NCI-H1092 treated with DMSO at 0.1 percent for 48 hours (cell line): Measurements from ENCODE around the gene COL25A1.
"Not testable (repeated sequence)": the region's sequence is repeated elsewhere in the genome, so short reads cannot be mapped to it uniquely, and the experiment has no call there.

ENCODE experiments used
- DNase-seq: peaks from one replicate; lab custom pipeline; 2025; lab: John Stamatoyannopoulos, UW

Gene COL25A1

DNA sequence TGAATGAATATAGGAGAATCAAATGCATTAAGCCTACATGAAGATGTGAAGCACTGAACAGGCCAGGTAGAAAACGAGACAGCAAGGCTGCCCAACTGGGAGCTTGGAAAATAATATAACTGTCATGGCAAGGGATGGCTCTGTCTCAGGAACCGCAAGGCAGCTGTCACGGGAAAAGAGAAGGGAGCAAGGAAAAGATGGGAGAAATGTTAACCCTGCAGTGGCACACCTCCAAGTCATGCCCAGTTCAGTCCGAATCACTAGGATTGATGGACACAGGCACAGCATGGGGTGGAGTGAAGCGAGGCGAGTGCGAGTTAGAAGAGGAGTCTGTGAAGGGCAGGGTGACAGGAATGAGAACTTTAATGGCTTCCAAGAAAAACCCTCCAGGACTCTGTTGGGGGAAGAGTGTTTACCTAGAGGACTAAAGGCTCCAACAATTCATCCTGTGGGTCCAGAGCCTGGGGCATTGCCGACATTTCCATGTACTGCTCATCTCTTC lies 395.5 kb downstream of the COL25A1 start:
- DNase-seq = no peak

DNA sequence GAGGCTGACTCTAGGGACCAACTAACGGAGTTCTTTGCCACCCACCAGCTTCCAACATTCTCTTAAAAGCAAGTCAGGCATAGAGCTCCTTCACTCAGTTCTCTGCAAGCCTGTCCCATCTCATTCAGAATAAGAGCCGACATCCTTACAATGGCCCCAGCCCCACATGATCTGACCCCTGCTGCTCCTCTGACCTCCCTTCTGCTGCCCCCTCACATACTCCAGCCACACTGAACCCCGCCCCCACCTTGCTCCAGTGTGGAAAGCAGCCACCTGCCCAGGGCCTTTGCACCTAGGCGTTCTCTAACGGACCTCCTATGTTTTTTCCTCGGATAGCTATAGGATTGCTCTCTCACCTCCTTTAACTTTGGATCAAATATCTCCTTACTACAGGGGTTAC lies 396.5 kb downstream of the COL25A1 start:
- no peak for DNase-seq

DNA sequence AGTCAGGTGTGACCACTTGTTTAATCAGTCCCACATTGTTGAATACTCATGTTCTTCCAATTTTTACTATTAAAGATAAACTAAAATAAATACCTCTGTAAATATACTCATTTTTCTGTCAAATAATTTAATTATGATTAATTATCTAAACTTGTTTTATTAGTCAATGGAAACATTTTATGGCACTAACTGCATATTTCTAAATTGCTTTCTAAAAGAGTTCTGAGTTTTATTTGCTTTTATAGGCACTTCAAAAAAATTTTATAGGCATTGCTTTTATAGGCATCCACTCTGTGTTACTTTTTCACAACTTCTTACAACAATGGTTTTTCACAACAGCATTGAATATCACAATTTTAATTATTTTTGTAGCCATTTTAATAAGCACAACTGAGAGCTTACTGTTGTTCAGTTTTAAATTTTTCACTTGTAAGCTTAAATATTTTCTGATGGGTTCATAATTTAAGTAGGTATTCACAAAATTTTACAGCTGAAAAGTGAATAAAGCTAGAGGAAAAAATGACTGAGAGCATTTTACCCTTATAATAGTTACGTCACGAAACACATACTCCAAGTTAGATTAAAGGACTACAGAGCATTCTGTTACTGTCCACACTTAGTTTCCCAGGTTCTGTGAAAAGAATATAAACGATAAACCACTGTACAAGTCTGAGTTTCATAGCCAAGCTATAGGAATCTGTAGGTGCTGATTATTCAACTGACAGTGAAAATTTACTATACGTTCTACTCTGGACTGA lies 398.8 kb downstream of the COL25A1 start:
- DNase-seq = no peak

DNA sequence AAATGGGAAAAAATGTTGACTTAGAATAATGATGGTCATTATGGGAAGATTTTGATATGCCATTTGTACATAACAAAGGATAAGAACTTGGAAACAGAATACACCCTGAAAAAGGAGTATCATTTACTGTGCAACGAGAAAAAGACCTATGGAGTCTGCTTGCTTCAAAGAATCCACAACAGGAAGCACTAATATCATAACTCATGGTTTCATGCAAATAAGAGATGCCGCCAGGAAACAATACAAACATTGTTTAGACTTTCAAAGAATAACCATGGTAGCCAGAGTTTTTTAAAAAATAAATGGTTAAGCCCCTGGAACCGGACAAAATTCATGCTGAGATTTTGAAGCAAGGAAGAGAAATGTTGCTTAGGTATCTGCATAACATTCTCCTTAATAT lies 399.7 kb downstream of the COL25A1 start:
- no peak for DNase-seq

DNA sequence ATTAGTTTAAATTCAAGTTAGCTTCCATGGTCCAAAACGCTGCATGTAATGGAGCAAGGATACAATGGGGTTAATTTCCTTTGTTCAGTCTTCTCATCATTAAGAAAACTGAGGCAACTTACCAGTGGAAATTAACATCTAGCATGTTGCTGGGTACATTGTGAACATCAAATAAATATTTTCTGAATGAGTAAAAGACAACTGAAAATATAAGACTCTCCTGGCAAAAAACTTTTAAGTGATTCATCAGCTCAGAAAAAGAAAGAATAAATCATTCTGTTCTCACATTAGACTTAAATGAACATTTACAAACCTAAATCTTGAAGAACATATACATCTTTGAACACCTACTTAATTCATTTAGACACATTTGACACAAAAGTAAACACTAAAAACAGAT lies 401.2 kb downstream of the COL25A1 start:
- no peak for DNase-seq

DNA sequence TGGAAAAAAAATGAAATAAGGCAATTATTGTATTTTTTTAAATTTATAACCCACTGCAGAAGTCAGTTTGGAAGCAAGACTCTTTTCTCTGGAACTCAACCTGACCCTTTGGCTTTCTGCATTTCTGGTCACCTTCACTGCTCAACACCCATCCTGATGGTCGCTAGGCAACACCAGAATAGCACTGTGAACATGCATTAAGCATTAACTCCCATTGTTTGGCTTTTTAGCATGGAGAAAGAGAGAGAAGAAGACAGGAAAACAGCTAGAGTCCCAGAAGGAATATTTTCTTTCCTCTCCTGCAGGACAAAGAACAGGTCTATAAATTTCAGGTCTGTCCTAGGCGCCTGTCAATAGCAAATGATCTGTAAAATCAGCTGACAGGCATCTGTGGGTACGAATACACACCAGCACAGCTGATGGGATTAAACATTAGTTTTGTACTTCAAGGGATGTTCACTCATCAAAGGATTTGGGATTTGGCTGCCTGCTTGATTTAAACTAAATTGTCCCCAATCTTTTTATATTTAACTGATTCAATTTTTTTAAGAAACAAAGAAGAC lies 402.4 kb downstream of the COL25A1 start:
- DNase-seq = no peak

DNA sequence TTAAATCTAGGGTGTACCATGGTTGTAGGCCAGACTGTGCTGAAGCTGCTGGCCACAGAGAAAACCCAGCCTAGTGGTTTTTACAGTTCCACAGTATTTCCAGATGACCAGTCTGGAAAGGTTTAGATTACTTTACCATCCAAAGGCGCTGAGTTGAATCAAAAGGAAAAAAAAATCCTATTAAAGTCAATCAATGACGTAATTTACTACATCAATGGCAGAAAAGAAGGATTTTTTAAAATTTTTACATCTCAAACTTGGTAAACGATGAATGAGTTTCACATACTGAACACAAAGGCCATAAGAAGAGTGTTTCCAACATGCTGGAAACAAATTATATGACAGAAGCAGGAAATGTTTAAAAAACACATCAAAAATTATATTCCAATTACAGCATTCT lies 409.0 kb downstream of the COL25A1 start:
- no peak for DNase-seq

DNA sequence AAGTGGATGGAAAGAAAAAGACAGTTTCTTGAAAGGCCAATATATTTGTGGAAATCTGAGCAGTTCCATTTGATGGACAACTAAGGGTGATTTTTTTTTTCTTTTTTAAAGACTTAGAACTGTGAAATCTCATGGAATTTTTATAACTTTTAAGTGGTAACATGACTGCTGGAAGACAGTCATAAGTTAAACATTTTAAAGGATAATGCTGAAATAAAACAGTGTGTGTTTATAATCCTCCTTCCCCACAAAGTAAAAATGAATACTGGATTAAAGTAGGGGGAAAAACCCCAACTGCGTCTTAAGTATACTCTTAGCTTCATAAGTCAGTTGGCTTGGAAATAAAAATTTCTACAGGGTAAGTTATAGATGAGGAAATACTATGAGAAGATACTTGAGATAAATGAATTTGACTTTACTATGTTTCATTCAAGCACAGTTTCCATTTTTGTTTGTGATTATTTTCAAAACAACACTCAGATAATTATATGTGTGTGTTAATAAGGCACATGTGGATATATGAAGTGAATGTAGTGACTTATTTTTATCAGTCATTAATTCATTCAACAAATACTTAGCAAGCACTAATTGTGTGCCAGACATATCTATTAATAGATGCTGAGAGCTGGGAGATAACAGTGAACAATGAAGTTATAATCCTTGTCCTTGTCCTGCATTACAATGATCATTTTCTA lies 410.4 kb downstream of the COL25A1 start:
- no peak for DNase-seq

DNA sequence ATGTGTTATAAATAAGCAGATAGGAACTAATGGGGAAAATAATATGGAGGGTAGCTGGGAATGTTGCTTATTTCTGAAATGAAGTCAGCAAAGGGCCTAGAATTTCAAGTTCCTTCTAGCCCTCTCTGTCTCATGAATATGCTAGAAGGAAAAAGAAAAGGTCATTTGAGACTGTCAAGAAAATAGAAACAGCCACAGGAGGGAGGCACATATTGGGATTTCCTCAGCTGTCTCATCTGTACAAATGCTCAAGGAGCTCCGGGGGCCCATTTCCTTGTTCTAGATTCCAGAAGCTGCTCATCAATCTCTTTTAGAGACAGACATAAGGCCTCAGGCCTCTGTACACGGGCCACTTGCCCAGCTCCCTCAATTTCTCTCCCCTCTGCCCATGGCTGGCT lies 412.0 kb downstream of the COL25A1 start:
- DNase-seq = no peak

DNA sequence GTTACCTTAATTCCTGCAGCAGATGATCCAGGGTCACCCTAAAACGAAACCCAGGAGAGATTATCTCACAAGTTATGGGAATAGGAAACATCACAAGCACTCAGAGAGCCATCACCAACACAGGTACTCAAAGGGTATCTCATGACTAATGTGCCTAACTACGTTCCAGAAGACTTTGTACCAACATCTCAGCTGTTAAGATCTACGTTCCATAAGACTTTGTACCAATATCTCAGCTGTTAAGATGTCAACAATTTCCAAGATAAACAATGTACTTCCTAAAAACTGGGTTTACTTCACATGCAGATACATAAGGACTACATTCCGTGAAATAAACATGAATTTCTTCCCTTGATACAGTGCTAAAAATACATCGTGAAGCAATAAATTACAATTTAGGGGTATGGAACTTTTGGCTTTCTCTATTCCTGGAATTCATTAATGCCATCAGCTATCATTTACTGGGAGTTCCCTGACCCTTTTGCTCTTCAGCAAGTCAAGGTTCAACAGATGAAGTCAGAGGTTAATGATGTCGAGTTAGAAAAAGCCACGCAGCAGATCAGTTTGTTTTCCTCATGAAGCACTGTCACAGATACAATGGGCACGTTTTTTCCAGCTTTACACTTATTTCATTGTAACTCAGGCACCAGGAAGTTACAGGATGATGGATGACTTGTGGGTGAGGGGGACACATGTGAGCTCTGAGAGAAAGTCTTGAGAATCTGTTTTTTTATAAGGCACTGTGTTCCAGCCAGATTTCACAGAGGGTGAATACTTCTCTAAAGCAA lies 412.6 kb downstream of the COL25A1 start:
- DNase-seq = no peak

DNA sequence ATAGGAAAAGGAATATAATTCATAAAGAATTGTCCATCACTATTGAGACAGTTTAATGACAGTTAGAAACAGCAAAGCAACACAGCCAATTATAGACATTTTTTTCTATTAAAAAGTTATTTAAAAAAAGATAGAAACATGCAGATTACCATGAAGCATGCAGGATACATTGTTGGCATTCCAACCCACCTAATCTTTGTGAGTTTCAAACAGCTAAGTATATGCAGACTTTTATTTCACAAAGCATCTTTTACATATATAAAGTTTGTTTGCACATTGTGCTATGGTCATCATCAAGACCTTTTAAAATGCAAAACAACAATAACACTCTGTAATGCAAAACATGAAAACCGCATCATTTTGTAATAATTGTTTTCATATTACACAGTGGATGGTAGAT lies 413.7 kb downstream of the COL25A1 start:
- DNase-seq = no peak

DNA sequence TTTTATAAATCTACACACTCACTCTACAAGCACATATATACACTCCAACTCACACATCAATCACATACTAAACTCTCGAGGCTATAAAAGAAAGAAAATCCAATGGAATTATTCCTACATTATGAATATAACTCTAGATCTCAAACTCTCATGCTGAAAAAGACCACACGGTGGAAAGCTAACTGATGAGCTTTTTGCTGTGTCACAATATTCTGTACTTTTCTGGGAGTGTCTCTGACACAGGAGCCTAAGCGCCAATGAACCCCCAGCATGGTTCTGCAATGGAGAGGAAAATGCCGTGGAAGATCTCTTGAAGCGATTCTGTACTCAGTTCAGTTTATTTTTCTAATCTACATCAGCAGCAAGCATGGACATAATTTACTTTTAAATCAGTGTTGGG lies 415.4 kb downstream of the COL25A1 start:
- no peak for DNase-seq

DNA sequence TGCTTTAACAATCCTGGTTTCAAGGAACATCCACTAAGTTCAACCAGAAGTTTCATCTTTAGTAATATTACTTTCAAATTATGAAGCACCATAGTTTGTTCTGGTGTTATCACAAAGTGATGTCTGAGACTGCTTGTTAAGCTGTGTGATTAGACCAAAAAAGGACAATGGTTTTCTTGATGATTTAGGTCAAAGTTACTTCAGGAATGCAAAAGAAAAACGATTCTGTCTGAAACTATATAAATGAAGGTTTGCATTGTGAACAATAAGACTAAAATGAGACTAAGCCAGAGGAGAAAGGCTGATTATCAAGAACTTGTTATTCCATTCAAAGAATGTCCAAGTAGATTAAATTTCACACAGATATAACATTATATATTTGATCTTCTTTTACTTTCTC lies 417.2 kb downstream of the COL25A1 start:
- DNase-seq = no peak

DNA sequence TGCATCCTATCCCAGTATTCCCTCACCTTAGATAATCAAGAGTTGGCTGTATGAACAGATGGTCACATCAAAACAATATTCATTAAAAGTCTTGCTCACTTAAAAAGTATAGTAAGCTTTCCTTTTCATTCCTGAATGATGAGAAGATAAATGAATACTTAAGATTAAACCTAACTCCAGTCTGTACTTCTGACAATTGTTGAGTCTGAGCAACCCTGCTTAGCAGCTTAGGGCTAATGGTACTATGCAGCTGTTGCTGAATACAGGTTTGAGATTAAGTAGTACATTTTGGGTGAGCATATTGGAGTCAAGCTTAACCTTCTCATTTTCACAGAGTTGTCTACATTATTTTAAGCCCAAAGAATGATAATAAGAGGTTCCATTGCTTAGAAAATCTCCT lies 417.9 kb downstream of the COL25A1 start:
- no peak for DNase-seq

DNA sequence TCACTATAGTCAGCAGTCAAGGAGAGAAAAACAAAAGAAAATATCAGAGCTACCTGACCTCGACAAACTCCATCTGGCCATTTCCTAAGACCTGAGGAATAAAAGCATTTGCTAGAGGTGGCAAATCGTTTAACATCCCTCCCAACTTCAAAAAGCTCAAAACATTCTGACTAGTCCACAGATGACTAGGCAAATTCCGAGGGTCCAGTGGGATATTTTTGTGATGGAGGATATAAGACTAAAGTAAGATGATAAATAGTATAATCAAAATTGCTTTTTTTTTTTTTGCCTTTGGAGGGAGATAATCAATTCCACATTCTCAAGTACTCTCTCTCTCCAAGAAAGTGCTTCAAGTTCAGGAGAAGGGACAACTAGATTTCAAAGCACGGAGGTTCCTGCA lies 420.5 kb downstream of the COL25A1 start:
- DNase-seq = no peak

DNA sequence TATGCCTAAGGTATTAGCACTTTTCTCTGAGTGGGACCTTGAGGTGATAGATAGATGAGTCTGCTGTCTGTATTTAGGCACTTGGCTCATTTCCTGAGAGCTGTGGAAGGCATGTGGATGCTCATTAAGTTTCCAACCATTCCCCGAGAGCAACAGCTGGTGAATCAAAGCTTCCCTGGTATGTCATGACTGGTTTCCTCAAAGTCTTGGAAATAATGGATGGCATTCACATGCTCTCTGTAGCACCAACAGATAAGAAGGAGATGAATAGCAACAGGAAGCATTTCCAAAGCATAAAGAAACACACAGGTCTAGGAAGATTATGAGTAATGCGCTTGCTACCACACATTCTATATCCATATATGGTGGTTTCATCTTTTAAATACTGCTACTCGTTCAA lies 421.3 kb downstream of the COL25A1 start:
- DNase-seq = no peak

DNA sequence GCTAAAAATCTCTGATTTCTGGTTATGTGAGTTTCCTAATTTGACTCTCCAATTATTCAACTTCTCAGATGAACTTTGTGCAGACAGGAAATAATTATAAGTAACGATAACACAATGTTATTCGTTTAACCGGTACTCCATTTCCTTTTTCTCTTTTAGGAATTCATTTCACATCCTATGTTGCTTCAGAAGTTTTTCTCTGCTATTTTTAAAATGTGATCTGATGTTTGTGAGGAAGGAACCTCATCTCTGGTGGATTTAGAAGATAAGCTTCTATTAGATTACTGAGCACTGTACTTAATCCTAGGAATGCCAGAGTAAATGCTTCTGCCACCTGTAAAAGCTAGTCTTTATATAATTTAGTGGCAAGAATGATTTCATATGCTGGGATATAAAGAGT lies 423.7 kb downstream of the COL25A1 start:
- DNase-seq = no peak

DNA sequence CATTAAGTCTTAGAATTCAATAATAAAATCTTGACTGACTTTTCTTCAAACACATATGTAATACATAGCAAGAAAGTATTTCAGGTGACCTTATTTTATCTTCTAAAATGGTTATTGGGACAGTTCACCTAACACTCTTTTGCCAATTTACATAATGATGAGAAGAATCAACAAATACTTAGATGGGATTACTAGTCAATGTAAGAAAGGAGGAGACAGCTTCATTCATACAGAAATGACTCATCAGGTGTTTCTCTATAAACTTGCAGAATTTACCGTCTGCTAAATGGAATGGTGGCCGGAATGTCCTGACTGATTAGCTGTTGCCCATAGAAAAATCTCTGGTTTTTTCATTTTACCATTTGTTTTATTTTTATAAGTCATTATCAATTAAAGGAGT lies 424.6 kb downstream of the COL25A1 start:
- no peak for DNase-seq

DNA sequence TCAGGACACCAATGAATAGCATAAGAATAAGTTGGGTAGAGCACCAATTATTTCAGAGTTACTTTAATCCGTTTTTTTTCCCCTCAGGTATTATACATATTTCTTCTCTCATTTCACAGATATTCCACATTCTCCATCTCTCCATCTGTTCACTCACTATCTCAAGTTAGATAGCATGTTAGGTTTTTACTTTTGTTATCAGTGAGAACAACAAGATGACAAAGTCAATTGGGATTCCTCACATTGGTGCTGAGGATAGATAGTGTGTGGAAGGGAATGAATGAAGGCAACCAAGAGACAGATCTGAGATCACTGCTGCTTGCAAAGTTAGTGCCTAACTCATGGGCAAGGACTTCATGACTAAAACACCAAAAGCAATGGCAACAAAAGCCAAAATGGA lies 427.7 kb downstream of the COL25A1 start:
- DNase-seq = no peak

DNA sequence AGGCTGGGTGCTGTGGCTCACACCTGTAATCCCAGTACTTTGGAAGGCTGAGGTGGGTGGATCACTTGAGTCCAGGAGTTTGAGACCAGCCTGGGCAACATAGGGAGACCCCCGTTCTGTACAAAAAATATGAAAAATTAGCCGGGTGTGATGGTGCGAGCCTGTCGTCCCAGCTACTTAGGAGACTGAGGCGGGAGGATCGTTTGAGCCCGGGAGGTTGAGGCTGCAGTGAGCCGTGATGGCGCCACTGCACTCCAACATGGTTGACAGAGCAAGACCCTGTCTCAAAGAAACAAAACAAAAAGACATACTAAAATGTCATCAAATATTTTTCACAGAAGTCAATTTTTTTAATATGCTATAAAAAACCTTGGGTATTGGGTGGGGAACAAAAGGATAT lies 432.5 kb downstream of the COL25A1 start:
- not testable (repeated sequence) for DNase-seq

DNA sequence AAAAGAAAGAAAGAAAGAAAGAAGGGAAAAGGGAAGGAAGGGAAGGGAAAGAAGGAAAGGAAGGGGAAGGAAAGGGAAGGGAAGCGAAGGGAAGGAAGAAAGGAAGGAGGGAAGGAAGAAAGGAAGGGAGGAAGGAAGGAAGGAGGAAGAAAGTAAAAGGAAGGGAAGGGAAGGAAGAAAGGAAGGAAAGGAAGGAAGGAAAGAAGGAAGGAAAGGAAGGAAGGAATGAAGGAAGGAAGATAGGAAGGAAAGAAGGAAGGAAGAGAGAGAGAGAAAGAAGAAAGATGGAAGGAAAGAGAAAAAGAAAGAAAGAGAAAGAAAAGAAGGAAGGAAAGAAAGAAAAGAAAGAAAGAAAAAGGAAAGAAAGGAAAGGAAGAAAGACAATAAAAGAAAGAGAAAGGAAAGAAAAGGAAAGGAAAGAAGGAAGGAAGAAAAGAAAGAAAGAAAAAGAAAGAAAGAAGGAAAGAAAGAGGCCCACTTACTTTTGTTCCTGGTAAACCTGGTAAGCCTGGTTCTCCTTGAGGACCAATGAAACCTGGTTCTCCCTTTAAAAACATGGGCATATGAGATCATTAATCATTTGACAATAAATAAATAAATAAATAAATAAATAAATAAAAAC lies 433.7 kb downstream of the COL25A1 start:
- no peak for DNase-seq

DNA sequence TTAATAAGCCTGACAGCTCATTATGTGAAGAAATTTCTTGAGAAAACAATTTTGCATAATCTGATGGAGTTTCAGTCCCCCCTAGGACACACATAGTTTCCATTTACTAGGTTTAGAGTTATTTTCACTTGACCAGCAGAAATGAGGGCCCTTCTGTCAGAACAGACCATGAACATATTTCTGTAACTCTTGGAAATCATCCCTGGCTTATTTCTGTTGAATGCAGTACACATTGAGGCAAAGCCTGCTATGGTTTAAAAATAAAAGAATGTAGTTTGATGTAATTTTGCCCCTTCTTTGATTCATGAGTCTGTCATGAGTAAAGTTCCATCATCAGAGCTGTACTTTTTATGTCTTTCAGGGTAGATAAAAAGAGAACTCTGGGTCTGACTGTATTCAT lies 435.0 kb downstream of the COL25A1 start:
- DNase-seq = no peak
